T1000 (cell line): ENCODE measurements around the gene SLC44A3.
A peak's percentile ranks its signal among the peaks of the same experiment; 100 is the strongest.

Experiments
- DNase-seq: peaks from one replicate; lab custom pipeline; 2025; ENCODE audit warnings: mixed read lengths; lab: John Stamatoyannopoulos, UW

SLC44A3 gene, protein sequence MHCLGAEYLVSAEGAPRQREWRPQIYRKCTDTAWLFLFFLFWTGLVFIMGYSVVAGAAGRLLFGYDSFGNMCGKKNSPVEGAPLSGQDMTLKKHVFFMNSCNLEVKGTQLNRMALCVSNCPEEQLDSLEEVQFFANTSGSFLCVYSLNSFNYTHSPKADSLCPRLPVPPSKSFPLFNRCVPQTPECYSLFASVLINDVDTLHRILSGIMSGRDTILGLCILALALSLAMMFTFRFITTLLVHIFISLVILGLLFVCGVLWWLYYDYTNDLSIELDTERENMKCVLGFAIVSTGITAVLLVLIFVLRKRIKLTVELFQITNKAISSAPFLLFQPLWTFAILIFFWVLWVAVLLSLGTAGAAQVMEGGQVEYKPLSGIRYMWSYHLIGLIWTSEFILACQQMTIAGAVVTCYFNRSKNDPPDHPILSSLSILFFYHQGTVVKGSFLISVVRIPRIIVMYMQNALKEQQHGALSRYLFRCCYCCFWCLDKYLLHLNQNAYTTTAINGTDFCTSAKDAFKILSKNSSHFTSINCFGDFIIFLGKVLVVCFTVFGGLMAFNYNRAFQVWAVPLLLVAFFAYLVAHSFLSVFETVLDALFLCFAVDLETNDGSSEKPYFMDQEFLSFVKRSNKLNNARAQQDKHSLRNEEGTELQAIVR

DNA sequence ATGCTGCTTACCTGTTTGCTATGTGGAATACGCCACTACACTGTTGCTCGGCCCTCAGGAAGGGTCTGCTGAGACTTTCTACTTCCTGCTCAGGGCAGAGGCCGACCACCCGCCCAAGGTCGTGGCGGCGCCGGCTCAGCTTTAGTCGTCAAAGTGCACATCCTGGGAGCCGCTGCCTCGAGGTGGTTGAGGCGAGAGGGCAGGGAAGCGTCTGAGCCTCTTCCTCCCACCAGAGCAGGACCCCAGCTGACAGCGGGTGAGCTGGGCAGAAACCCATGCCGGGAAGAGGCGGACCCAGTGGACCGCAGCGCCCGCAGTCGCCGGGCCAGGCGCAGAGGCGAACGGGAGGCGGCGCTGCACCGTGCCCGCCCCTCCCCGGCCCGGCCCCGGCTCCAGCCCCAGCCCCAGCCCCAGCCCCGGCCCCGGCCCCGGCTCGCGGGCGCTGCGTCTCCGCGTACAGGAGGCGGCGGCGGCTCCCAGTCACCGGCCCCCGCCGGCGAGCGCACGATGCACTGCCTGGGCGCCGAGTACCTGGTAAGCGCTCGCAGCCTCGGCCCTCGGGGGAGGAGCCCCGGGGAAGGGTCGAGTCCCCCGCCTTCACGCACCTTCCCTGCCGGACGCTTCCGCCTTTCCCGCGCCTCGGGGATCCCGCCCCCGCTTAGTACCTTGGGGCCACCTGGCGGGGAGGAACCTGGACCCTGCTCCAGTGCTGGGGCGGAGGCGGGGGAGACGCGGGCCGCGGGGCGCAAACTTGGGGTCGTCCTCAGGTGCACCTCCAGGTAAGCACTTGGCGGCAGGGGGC is at the start of gene SLC44A3:
SLC44A3 (plus strand) TSS at position 413 of the 802 bp plus-strand sequence; CDS start at position 508, 95 bp downstream.
- no peak for DNase-seq

DNA sequence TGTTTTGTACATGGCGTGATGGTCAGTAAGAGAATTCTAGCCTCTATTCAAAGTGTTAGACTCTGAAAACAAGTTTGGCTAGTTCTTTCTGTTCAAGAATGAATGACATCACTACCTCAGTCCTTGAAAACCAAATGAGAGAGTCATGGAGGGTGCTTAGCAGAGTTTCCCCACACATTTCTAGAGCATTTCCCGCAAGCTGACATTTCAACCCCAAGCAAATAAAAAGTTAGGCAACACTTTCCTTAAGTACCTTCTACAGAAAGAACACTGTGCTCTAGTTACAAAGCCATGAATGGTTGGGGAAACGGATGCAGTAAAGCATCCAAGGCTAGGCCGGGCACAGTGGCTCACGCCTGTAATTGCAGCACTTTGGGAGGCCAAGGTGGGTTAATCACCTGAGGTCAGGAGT is 47.9 kb upstream of the SLC44A3 start:
- DNase-seq: no peak

DNA sequence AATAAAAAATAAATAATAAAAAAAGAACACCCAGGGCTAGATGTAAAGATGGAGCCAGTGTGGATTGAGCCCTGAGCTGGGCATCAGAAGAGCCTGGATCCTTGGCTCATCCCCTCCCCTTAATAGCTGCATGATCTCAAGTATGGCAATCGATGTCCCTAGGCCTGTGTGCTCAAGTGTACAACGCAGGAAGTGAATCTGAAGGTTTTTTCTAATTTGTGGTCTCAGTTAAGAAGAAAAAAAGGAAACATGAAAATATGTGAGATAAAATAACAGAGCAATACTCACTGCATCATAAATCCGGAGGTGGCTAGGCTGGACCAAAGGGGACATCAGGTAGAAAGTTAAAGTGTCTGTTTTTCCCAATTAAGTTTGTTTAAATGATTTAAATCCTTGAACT is 47.3 kb upstream of the SLC44A3 start:
- DNase-seq: no peak

DNA sequence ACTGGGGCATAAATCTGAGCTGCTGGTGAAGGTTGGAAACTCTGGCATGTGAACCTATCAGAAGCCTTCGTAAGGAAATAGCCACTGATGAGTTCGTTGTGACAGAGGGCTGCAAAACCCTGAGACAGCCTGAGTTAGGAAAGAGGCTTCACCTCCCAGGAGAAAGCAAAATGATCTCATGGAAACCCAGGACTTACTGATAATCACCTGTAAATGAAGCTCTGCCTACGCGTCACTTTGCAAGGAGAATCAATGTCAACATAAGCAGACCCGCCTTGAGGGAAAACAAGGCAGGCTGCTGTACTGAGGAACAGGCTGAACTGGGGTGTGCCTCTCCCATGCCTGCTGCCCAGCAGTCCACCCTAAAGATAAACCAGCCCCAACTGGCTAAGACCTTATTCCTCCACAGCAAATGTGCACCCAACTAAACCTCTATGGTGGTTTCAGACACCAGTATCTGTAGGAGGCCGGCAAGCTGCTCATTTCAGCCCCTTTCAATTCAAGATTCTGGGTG is 46.8 kb upstream of the SLC44A3 start:
- DNase-seq: no peak

DNA sequence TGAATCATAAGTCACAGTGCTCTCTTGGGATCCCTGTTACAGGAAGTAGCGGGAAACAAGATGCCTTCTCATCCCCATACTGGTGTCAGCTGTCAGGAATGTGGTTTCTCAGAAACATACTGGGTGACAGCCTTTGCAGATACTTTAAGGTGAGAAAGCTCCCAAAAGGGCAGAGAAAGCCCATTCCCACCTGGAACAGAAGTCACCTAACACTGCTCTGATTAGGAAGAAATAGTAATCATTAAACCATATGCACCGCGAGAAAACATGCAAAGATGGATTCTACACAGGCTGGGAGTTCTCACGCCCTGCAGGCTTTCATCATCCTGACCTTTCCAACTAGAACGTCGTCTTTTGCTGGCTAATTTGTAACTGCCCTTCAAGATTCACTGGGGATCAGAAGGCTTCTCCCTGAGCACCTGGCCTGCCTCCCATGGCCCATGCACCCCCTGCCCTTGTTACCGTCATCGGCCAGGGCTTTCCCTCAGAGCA is 46.2 kb upstream of the SLC44A3 start:
- DNase-seq: peak; percentile 19

DNA sequence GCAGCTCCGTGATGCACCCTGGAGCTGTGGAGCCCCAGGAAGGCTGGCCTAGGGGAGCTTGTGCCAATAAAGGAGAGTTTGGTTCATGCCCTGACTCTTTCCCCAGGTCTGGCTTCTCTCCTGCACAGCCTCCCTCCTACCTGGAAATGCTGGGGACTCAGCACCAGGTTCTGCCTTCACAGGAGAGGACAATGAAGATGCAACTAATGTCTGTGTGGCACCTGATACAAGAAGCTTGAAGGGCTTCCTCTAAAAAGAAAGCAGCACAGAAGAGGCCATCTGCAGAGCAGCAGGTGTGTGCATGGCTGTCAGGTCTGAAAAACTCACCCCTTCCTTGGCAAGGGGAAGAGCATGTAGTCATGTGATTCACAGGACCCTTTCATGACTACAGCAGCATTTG is 43.7 kb upstream of the SLC44A3 start:
- DNase-seq: no peak

DNA sequence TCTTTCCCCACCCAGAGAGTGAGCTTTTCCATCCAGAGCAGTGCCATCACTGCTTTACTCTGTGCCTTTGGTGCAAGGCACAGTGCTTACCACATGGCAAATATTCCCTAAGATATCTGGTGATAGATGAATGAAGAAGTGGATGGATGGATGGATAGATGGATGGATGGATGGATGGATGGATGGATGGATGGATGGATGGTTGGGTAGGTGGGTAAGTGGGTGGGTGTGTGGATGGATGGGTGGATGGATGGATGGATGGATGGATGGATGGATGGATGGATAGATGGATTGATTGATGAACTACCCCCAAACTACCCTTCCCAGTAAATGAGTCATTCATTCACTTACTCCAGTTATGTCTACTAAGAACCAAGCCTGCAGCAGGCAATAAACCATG is 42.9 kb upstream of the SLC44A3 start:
- DNase-seq: no peak

DNA sequence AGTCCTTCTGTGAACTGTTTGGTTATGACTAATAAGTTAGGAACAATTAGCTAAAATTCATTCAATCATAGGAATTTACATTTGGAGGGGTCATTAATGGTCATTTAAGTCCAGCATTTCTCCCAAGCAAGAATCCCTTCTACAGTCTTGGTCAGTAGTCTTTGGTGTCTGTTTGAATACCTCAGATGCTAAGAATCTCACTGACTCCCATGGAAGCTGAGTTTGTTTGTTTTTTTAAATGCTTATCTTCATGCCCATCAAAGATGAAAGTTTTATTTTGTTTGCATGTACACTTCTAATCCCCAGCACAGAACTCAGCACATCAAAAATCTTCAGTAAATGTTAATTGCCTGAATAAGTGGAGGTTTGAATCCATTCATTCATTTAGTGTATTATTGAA is 41.3 kb upstream of the SLC44A3 start:
- no peak for DNase-seq

DNA sequence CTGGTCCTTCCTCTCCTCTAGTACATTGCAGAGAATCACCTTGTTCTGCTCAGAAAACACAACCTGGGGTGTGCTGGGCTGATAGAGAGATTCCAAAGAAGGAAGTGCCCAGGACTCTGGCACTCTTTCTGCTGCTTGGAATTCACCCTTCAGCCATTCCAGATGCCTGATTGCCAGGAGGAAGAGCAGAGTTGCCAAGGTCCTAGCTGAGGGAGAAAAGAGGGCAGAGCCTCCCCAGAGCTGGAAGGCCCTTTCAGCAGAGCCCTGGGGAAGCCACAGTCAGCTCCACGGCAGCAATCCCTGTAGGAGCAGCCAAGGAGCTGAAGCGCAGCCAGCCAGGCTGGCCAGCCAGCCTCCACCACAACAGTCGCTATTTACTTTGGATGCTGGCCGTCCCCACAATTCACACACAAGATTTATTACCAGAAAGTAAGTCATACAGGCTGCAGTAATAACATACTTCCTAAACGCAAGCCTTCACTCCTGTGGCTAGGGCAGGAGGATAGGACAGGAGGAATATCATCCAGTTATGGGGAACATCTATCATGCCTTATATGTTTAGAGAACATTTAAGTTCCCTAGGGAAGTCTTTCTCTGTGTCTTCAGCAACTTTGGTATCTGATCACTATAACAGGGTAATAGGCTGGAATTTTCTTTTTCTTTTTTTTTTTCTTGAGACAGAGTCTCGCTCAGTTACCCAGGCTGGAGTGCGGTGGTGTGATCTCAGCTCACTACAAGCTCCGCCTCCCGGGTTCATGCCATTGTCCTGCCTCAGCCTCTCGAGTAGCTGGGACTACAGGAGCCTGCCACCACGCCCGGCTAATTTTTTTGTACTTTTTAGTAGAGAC is 36.6 kb upstream of the SLC44A3 start:
- peak; percentile 49 for DNase-seq

DNA sequence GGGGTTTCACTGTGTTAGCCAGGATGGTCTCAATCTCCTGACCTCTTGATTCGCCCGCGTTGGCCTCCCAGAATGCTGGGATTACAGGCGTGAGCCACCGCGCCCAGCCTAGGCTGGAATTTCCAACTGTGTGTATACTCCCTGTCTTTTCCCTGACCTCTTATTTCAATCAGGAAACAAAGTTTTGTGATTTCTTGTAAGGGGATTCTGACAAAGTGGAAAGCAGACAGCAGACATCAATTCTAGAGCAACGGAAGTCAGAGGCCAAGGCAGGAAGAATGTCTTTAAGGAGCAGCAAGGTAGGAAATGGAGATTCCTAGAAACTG is 36.0 kb upstream of the SLC44A3 start:
- DNase-seq: no peak

DNA sequence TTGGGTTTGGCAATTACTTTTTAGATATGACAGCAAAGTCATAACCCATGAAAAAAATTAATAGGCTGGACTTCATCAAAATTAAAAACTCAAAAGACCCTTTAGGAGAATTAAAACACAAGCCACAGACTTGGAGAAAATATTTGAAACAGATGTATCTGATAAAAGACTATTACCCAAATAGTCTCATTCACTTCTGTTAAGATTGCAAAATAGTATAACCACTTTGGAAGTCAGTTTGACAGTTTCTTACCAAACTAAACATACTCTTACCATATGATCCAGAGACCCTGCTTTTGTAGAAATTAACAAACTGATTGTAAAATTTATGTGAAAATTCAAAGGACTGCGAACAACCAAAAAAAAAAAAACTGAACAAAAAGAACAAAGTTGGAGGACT is 32.5 kb upstream of the SLC44A3 start:
- DNase-seq: no peak

DNA sequence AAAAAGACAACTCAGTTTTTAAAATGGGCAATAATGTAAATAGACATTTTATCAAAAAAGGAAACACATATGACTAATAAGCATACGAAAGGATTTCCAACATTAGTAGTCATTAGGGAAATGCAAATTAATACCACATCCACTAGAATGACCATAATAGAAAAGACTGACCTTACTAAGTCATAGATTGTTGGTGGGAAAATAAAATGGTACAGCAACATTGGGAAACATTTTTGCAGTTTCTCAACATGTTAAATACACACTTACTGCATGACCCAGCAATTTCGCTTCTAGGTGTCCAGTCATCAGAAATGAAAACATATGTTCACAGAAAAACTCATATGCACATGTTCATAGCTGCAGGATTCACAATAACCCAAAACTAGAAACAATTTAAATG is 29.9 kb upstream of the SLC44A3 start:
- no peak for DNase-seq

DNA sequence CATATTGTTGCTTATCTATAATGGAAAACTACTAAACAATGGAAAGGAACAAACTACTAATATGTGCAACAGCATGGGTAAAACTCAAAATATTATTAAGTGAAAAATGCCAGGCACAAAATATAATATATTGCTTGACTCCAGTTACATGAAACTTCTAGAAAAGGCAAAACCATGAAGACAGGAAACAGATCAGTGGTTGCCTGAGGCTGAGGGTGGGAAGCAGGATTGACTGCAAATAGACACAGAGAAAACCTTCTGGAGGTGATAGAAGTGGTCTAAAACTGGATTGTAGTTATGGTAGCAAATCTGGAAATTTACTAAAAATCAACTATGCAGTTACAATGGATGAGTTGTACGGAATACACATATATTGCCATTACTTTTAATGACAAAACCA is 29.5 kb upstream of the SLC44A3 start:
- no peak for DNase-seq

DNA sequence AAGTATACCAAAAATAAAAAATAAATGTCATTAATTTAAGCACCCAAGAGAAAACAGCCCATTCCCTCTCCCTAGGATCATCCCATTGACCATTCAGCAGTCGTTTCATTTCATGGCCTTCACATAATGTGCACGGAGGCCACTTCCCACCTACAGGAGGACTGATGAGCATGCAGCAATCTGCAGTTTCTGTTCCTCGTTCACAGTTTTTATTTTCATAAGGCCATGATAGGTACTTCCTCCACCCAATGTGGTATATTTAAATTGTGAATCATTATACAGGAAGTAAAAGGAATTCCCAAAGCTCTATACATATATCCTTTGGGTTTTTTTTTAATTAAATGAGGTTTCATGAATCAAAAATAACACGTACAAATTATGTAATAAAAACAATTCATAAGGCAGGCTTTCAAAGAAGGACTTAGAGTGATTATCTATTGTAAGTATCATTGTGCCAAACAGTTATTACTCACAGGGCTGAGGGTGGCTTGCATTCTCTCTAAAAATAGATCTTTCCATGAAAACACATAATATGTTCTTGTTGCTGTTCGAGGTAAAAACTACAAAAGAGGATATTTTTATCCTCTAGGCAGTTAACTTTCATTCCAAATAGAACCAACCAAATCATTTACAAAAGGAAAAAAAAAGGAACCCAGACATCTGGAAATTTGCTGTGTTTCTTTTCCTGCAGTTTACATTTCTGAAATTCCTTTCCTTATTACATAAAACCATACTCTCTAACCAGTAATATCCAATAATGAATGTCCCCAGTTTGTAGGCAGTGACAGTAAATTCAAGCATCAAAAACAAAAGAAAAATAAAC is 27.5 kb upstream of the SLC44A3 start:
- no peak for DNase-seq

DNA sequence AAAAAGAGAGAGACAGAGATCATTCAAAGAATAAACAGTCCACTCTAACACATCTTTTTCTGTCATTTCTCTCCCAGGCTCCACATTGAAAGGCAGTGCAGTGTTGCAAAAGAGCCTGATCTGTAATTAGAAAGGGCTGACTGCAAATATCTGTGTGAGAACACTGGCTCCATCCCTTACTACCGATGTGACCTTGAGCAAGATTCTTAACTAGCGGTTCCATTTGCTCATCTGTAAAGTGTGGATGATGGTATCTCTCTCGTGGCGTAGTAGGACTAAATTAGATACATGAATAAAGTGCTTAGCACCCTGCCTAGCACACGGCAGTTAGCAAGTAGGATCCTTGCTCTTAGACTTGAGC is 26.9 kb upstream of the SLC44A3 start:
- DNase-seq: no peak

DNA sequence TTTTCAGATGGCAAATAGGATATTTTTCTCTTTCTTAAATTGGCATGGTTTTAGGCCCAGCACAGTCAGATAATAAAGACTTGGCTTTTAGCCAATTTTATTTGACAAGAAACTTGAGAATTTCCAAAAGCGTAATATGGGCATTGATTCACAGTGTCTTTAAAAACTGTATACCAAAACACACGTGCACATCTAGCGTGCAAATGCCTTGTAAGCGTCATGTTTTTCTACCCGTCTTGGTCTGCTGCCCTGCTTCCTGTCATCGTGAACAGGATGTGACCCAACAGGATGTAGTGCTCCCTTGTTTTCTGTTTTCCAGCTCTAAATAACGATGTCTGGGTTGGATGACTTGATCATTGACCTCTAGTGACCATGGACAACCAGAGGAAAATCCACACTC is 24.7 kb upstream of the SLC44A3 start:
- no peak for DNase-seq

DNA sequence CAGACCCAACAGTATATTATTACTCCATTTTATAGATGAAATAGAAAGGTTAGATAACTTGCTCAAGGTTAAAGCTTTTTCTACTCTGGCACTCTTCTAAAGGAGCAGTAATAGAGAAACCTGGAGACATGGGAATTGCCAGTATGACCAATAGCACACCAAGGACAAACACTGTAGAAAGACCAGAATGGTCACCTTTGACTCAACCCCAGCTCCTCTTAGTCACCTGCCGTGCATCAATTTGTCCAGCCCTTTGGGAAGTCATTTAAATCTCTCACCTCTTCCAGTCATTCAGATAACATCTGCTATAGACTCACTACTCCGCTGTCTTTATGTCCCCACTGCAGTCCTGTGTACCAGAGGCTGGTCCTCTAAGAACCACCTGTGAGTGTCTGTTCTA is 23.9 kb upstream of the SLC44A3 start:
- no peak for DNase-seq

DNA sequence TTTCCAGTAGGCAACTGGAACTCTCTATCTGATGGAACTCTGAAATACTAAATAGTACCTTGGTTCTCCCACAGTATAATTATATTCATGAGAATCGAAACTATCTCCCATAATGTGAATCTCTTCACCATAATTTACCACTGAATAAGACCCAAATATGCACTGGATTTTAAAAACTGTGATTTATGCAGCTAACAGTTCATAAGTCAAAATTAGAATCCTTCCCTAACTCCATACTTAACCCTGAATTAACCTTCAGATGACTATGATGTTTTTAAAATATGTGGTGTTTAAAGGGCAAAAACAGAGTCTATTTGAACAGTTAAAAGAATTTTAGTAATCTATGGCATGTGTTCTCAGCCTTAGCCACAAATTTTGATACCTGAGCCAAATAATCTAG is 22.9 kb upstream of the SLC44A3 start:
- no peak for DNase-seq

DNA sequence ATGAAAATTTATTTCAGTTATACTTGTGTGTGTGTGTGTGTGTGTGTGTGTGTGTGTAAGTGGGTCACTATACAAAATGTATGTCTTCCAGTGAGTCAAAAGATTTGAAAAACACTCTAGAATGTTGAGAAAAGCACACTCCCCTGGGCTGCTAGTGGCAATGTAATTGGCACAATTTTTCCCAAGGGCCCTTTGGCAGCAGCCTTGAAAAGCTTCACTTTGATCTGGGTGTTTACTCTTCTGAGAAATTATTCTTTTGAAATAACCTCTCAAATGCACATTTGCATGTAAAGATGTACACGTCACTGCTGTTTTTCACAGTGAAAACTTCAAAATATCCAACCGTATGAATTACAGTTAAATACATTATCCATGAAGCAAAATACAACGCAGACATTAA is 22.1 kb upstream of the SLC44A3 start:
- no peak for DNase-seq

DNA sequence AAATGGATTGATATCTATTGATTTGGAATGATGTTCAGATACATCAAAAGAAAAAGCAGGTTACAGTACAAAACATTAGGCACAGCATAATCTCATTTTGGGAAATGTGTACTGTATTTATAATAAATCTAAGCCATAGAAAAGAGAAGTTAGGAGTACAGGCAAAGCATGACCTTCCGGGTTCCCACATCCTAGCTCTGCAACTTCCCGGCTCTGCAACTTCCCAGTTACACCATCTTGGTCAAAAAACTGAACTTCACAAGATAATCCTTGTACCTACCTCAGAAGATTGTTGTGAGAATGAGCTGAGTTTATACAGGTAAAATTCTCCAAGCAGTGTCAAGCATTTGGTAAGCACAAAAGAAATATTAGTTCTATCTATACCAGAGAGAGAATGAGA is 21.7 kb upstream of the SLC44A3 start:
- no peak for DNase-seq

DNA sequence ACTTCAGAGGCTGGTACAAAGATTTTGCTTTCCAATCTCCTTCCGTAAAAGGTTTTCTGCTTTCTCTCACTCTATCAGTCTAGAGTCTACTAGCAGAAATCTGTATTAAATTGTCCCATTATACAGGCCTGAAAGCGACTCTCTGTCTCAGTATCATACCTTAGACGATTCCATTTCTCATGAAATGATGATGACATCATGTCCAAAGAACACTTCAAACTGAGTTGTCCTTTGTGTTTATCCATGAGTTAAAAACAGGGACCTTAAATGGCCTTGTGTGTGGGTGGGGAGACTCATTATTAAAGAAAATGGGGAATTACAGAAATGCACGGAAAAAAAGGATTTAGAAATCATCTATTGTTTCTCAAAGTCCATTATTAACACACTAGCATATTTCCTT is 21.0 kb upstream of the SLC44A3 start:
- no peak for DNase-seq
